Panc1 (cell line): ENCODE measurements around the gene ARL2BP.

Experiments
- CTCF ChIP-seq: fragments of 450-650 bp; IDR thresholded peaks from 2 replicates; pipeline ENCODE4 v1.5.1; 2017; ENCODE audit warnings: mild to moderate bottlenecking
- TF ChIP-seq, protein P1 (sequence below), 2 experiments: IDR thresholded peaks; 2 replicates each; pipeline ENCODE4 v1.6.1; 2011 to 2012; ENCODE audit warnings: low read depth in 2 of 2, control low read depth in 1 of 2, low read length in 1 of 2, mild to moderate bottlenecking in 1 of 2, moderate library complexity in 1 of 2; ENCODE audit not compliant: insufficient read depth in 1 of 2

DNA sequence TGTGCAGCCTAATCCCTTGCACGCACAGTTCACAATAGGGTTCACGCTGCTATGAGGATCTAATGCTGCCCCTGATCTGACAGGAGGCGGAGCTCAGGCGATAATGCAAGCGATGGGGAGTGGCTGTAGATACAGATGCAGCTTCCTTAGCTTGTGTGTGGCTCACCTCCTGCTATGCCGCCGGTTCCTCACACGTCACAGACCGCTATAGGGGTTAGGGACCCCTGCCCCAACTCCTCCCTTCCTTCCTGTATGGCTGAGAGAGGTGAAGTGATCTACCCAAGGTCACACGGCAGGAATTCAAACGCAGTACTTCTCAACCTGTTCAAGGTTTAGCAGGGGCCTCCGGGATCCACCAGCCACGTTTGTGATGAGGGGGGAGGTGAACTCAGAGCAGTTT is 52.8 kb downstream of the ARL2BP start:
- no peak for TF ChIP-seq CTCF
- TF ChIP-seq, protein P1, sequence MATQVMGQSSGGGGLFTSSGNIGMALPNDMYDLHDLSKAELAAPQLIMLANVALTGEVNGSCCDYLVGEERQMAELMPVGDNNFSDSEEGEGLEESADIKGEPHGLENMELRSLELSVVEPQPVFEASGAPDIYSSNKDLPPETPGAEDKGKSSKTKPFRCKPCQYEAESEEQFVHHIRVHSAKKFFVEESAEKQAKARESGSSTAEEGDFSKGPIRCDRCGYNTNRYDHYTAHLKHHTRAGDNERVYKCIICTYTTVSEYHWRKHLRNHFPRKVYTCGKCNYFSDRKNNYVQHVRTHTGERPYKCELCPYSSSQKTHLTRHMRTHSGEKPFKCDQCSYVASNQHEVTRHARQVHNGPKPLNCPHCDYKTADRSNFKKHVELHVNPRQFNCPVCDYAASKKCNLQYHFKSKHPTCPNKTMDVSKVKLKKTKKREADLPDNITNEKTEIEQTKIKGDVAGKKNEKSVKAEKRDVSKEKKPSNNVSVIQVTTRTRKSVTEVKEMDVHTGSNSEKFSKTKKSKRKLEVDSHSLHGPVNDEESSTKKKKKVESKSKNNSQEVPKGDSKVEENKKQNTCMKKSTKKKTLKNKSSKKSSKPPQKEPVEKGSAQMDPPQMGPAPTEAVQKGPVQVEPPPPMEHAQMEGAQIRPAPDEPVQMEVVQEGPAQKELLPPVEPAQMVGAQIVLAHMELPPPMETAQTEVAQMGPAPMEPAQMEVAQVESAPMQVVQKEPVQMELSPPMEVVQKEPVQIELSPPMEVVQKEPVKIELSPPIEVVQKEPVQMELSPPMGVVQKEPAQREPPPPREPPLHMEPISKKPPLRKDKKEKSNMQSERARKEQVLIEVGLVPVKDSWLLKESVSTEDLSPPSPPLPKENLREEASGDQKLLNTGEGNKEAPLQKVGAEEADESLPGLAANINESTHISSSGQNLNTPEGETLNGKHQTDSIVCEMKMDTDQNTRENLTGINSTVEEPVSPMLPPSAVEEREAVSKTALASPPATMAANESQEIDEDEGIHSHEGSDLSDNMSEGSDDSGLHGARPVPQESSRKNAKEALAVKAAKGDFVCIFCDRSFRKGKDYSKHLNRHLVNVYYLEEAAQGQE (IDR thresholded peaks at IDR 0.05; ENCODE audit: insufficient read depth in 1 of 2, low read depth in 2 of 2, low read length in 1 of 2): no peak
